ENCODE measurements around the gene ACAD11.

Gene ACAD11

GRCh38 chr3:132635052-132635451 lies 24.6 kb downstream of the ACAD11 start:
- H3K9me3 ChIP-seq (ENCODE audit: insufficient read depth, low read depth, low read length) = no peaks in the 10 kb centered on the region
- H3K79me2 ChIP-seq (ENCODE audit: control insufficient read depth, insufficient read depth, low read length, poor library complexity) = no peaks in the 10 kb centered on the region
- H2AK5ac ChIP-seq (ENCODE audit: low read length) = no peak overlapping the region
- H2BK120ac ChIP-seq (ENCODE audit: insufficient read depth, low read length, poor library complexity) = no peak overlapping the region
- H3K27ac ChIP-seq (ENCODE audit: low read depth, low read length) = no peak overlapping the region
- H4K8ac ChIP-seq (ENCODE audit: low read depth, low read length) = no peak overlapping the region
- H3K4ac ChIP-seq (ENCODE audit: low read depth, low read length) = no peak overlapping the region
- no peak overlapping the region for H3K4me3 ChIP-seq (ENCODE audit: low read depth, low read length)
- no peak overlapping the region for H2BK12ac ChIP-seq (ENCODE audit: low read length)
- H3K27me3 ChIP-seq (ENCODE audit: insufficient read depth, low read length) = no peaks in the 10 kb centered on the region
- H3K4me2 ChIP-seq (ENCODE audit: low read length) = no peak overlapping the region
- DNase-seq = no peak
- no peak overlapping the region for H3K23ac ChIP-seq (ENCODE audit: low read length)
- H3K14ac ChIP-seq (ENCODE audit: low read length) = no peak overlapping the region
- H3K79me1 ChIP-seq (ENCODE audit: low read length) = no peaks in the 10 kb centered on the region
- no peak overlapping the region for H3K9ac ChIP-seq (ENCODE audit: low read length)
- no peak overlapping the region for H2AFZ ChIP-seq (ENCODE audit: insufficient read depth, low read length, poor library complexity)
- H4K12ac ChIP-seq (ENCODE audit: low read depth, low read length) = no peak overlapping the region
- no peaks in the 10 kb centered on the region for H3K4me1 ChIP-seq (ENCODE audit: control insufficient read depth in 1 of 2, insufficient read depth in 2 of 2, low read length in 2 of 2)
- H4K91ac ChIP-seq (ENCODE audit: low read depth, low read length) = no peak overlapping the region
- H3K18ac ChIP-seq (ENCODE audit: low read length) = no peak overlapping the region
- H3K36me3 ChIP-seq (ENCODE audit: control insufficient read depth in 1 of 2, insufficient read depth in 2 of 2, low read length in 2 of 2) = no peaks in the 10 kb centered on the region
- H2BK5ac ChIP-seq (ENCODE audit: low read depth, low read length, poor library complexity) = no peak overlapping the region

- Histone ChIP-seq H3K18ac (ENCODE audit: low read length) (no peak overlapping the region), H3K79me1 (ENCODE audit: low read length) (peaks cover 3% of the 10 kb centered on the region), H3K9ac (ENCODE audit: low read length) (no peak overlapping the region), H2BK120ac (ENCODE audit: insufficient read depth, low read length, poor library complexity) (no peak overlapping the region), H3K4me1 (ENCODE audit: control insufficient read depth in 1 of 2, insufficient read depth in 2 of 2, low read length in 2 of 2) (peaks cover 0 to 2% of the 10 kb centered on the region in 2 experiments), H4K12ac (ENCODE audit: low read depth, low read length) (no peak overlapping the region), H3K27me3 (ENCODE audit: insufficient read depth, low read length) (no peaks in the 10 kb centered on the region), H3K14ac (ENCODE audit: low read length) (no peak overlapping the region), H4K91ac (ENCODE audit: low read depth, low read length) (no peak overlapping the region), H2AK5ac (ENCODE audit: low read length) (no peak overlapping the region), H4K8ac (ENCODE audit: low read depth, low read length) (no peak overlapping the region), H2BK5ac (ENCODE audit: low read depth, low read length, poor library complexity) (no peak overlapping the region), H3K4me3 (ENCODE audit: low read depth, low read length) (no peak overlapping the region), H3K27ac (ENCODE audit: low read depth, low read length) (no peak overlapping the region), H3K4me2 (ENCODE audit: low read length) (no peak overlapping the region), H3K4ac (ENCODE audit: low read depth, low read length) (no peak overlapping the region), H3K9me3 (ENCODE audit: insufficient read depth, low read depth, low read length) (no peaks in the 10 kb centered on the region), H2BK12ac (ENCODE audit: low read length) (no peak overlapping the region), H3K79me2 (ENCODE audit: control insufficient read depth, insufficient read depth, low read length, poor library complexity) (no peaks in the 10 kb centered on the region), H3K36me3 (ENCODE audit: control insufficient read depth in 1 of 2, insufficient read depth in 2 of 2, low read length in 2 of 2) (no peaks in the 10 kb centered on the region), H3K23ac (ENCODE audit: low read length) (no peak overlapping the region), H2AFZ (ENCODE audit: insufficient read depth, low read length, poor library complexity) (no peak overlapping the region)
- WGBS (ENCODE audit: extremely low coverage, insufficient coverage, insufficient read length) = no CpG with 5 or more reads among the region's 7 CpGs
- no peak for DNase-seq
Observed at GRCh38 chr3:132630612-132631011, 29.0 kb downstream of the ACAD11 start.

GRCh38 chr3:132629928-132630327 lies 29.7 kb downstream of the ACAD11 start:
- Histone ChIP-seq H3K4me2 (ENCODE audit: low read length) (no peak overlapping the region), H3K14ac (ENCODE audit: low read length) (no peak overlapping the region), H2BK12ac (ENCODE audit: low read length) (no peak overlapping the region), H3K9me3 (ENCODE audit: insufficient read depth, low read depth, low read length) (no peaks in the 10 kb centered on the region), H4K12ac (ENCODE audit: low read depth, low read length) (no peak overlapping the region), H3K27me3 (ENCODE audit: insufficient read depth, low read length) (no peaks in the 10 kb centered on the region), H3K4ac (ENCODE audit: low read depth, low read length) (no peak overlapping the region), H2AFZ (ENCODE audit: insufficient read depth, low read length, poor library complexity) (no peak overlapping the region), H3K4me1 (ENCODE audit: control insufficient read depth in 1 of 2, insufficient read depth in 2 of 2, low read length in 2 of 2) (peaks cover 0 to 2% of the 10 kb centered on the region in 2 experiments), H4K8ac (ENCODE audit: low read depth, low read length) (no peak overlapping the region), H2BK120ac (ENCODE audit: insufficient read depth, low read length, poor library complexity) (no peak overlapping the region), H4K91ac (ENCODE audit: low read depth, low read length) (no peak overlapping the region), H3K4me3 (ENCODE audit: low read depth, low read length) (no peak overlapping the region), H2AK5ac (ENCODE audit: low read length) (no peak overlapping the region), H3K9ac (ENCODE audit: low read length) (no peak overlapping the region), H2BK5ac (ENCODE audit: low read depth, low read length, poor library complexity) (no peak overlapping the region), H3K27ac (ENCODE audit: low read depth, low read length) (no peak overlapping the region), H3K18ac (ENCODE audit: low read length) (no peak overlapping the region), H3K79me1 (ENCODE audit: low read length) (peaks cover 3% of the 10 kb centered on the region), H3K23ac (ENCODE audit: low read length) (no peak overlapping the region), H3K79me2 (ENCODE audit: control insufficient read depth, insufficient read depth, low read length, poor library complexity) (no peaks in the 10 kb centered on the region), H3K36me3 (ENCODE audit: control insufficient read depth in 1 of 2, insufficient read depth in 2 of 2, low read length in 2 of 2) (no peaks in the 10 kb centered on the region)
- no CpG with 5 or more reads among the region's 1 CpG for WGBS (ENCODE audit: extremely low coverage, insufficient coverage, insufficient read length)
- no peak for DNase-seq

GRCh38 chr3:132628157-132628556 lies 31.5 kb downstream of the ACAD11 start:
- WGBS (ENCODE audit: extremely low coverage, insufficient coverage, insufficient read length) = 100% methylated on average over 1 of the region's 2 CpGs

More at GRCh38 chr3:132628157-132628556, 31.5 kb downstream of the ACAD11 start:
- no peak overlapping the region for H3K4me3 ChIP-seq (ENCODE audit: low read depth, low read length)
- H3K36me3 ChIP-seq (ENCODE audit: control insufficient read depth in 1 of 2, insufficient read depth in 2 of 2, low read length in 2 of 2) = no peaks in the 10 kb centered on the region
- H4K12ac ChIP-seq (ENCODE audit: low read depth, low read length) = no peak overlapping the region
- no peaks in the 10 kb centered on the region for H3K27me3 ChIP-seq (ENCODE audit: insufficient read depth, low read length)
- no peak overlapping the region for H3K4ac ChIP-seq (ENCODE audit: low read depth, low read length)
- no peak overlapping the region for H4K91ac ChIP-seq (ENCODE audit: low read depth, low read length)
- no peak overlapping the region for H2BK5ac ChIP-seq (ENCODE audit: low read depth, low read length, poor library complexity)
- no peak overlapping the region for H2BK12ac ChIP-seq (ENCODE audit: low read length)
- peaks cover 0 to 2% of the 10 kb centered on the region in 2 experiments for H3K4me1 ChIP-seq (ENCODE audit: control insufficient read depth in 1 of 2, insufficient read depth in 2 of 2, low read length in 2 of 2)
- no peak overlapping the region for H3K27ac ChIP-seq (ENCODE audit: low read depth, low read length)
- H2AK5ac ChIP-seq (ENCODE audit: low read length) = no peak overlapping the region
- no peak overlapping the region for H3K4me2 ChIP-seq (ENCODE audit: low read length)
- no peaks in the 10 kb centered on the region for H3K9me3 ChIP-seq (ENCODE audit: insufficient read depth, low read depth, low read length)
- no peak for DNase-seq
- H4K8ac ChIP-seq (ENCODE audit: low read depth, low read length) = no peak overlapping the region
- H3K18ac ChIP-seq (ENCODE audit: low read length) = no peak overlapping the region
- no peak overlapping the region for H3K14ac ChIP-seq (ENCODE audit: low read length)
- no peak overlapping the region for H2BK120ac ChIP-seq (ENCODE audit: insufficient read depth, low read length, poor library complexity)
- peaks cover 3% of the 10 kb centered on the region for H3K79me1 ChIP-seq (ENCODE audit: low read length)
- H2AFZ ChIP-seq (ENCODE audit: insufficient read depth, low read length, poor library complexity) = no peak overlapping the region
- H3K79me2 ChIP-seq (ENCODE audit: control insufficient read depth, insufficient read depth, low read length, poor library complexity) = no peaks in the 10 kb centered on the region
- no peak overlapping the region for H3K23ac ChIP-seq (ENCODE audit: low read length)
- H3K9ac ChIP-seq (ENCODE audit: low read length) = no peak overlapping the region

Measured in trophoblast cell (in vitro differentiated cells and primary cell).